Cardiac muscle cell (in vitro differentiated cells and primary cell): Measurements from ENCODE around the gene MACO1. TPM values are rescaled to one million over a fixed set of nuclear protein-coding genes. Genes with fewer than 3 reads are reported as not detected.

Experiments used
- DNase-seq, 2 donors: peaks; one replicate each; pipeline versions ENCODE4 v3.0.0 to v3.0.0-alpha.2; 2010 to 2017; ENCODE audit warnings: low read depth in 1 of 2, low spot score in 1 of 2
- H3K27ac ChIP-seq: fragments of 200-600 bp; sonication (generic); 2 replicates; pipeline ENCODE4 v1.5.1; 2016
- H3K27me3 ChIP-seq: fragments of 200-600 bp; sonication (generic); 2 replicates; pipeline ENCODE4 v1.6.0; 2016; ENCODE audit warnings: control low read depth
- H3K36me3 ChIP-seq: fragments of 200-600 bp; sonication (generic); 2 replicates; pipeline ENCODE4 v1.5.1; 2016; ENCODE audit warnings: control low read depth
- H3K4me1 ChIP-seq: fragments of 200-600 bp; sonication (generic); 2 replicates; pipeline ENCODE4 v1.8.1; 2017; ENCODE audit warnings: low read depth, mild to moderate bottlenecking, mixed run types
- H3K4me3 ChIP-seq: fragments of 200-600 bp; sonication (generic); 2 replicates; pipeline ENCODE4 v1.5.1; 2016; ENCODE audit warnings: mild to moderate bottlenecking
- H3K9me3 ChIP-seq: fragments of 200-600 bp; sonication (generic); 2 replicates; pipeline ENCODE4 v1.5.1; 2017; ENCODE audit warnings: low read depth, mild to moderate bottlenecking, control low read depth
- polyA plus RNA-seq: library from polyadenylated mRNA; unstranded; fragments of >200 nt; fragmentation: Nextera tagmentation; extraction: Ambion mirVana; gene quantifications from 2 replicates; pipeline ENCODE4 v1.2.1, GENCODE V29; 2016
- total RNA-seq: library from RNA; depleted of rRNA; stranded (reverse); fragments of >200 nt; gene quantifications from 2 replicates; pipeline ENCODE4 v1.2.3, GENCODE V29; 2016
- TF ChIP-seq, protein P1 (sequence below): IDR thresholded peaks from 2 replicates; pipeline ENCODE4 v1.5.1; 2012; ENCODE audit warnings: low read depth, mild to moderate bottlenecking, low read length

Gene MACO1
- total and polyA plus RNA-seq, 2 experiments from 2014 or later = 10.6 to 13.8 TPM

DNA sequence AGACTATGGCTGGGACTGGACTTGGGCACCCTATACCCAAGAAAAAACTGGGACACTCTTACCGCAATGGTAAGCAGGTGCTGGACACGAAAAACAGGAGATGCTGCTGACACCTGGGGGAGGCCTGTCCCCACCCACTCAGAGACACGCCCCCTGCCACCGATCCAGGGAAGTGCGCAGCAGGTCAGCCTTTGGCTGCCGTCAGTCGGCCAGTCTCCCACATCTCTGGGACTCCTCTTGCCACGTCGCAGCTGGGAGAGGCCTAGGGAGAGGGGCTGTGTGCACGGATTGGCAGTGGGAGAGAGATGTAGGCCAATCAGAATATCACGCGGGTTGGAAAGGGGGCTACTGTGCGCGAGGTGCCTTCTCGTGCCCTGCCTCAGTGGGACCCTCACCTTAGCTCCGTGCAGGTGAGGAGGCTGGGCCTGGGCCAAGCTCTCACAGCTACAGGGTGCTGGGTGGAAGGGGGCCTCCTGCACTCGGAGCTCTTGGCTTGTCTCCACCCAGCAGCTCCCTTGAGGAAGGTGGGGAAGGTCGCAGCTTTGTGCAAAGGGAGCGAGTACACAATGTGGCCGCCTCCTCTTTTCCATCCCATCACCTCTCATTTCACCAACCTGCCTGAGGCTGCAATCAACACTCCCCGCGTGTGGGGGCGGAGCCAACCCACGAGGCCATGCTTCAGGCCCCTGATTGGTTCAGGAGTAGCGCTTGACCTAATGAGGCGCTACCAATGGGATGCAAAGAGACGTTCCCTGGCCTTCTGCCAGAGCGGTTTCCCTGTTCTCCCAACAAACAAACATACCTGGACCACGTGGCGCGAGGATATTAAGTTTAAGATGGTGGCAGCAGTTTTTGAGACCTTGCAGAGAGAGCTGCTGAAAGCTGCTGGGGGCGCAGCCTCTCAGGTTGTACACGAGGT is 87.0 kb downstream of the MACO1 start:
- Histone ChIP-seq H3K9me3 (no peaks in the 10 kb centered on the region), H3K36me3 (no peaks in the 10 kb centered on the region), H3K27me3 (no peaks in the 10 kb centered on the region), H3K4me1 (no peaks in the 10 kb centered on the region), H3K4me3 (no peak overlapping the region), H3K27ac (no peak overlapping the region)
- no peak for DNase-seq
- TF ChIP-seq, protein P1, sequence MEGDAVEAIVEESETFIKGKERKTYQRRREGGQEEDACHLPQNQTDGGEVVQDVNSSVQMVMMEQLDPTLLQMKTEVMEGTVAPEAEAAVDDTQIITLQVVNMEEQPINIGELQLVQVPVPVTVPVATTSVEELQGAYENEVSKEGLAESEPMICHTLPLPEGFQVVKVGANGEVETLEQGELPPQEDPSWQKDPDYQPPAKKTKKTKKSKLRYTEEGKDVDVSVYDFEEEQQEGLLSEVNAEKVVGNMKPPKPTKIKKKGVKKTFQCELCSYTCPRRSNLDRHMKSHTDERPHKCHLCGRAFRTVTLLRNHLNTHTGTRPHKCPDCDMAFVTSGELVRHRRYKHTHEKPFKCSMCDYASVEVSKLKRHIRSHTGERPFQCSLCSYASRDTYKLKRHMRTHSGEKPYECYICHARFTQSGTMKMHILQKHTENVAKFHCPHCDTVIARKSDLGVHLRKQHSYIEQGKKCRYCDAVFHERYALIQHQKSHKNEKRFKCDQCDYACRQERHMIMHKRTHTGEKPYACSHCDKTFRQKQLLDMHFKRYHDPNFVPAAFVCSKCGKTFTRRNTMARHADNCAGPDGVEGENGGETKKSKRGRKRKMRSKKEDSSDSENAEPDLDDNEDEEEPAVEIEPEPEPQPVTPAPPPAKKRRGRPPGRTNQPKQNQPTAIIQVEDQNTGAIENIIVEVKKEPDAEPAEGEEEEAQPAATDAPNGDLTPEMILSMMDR = no peak

DNA sequence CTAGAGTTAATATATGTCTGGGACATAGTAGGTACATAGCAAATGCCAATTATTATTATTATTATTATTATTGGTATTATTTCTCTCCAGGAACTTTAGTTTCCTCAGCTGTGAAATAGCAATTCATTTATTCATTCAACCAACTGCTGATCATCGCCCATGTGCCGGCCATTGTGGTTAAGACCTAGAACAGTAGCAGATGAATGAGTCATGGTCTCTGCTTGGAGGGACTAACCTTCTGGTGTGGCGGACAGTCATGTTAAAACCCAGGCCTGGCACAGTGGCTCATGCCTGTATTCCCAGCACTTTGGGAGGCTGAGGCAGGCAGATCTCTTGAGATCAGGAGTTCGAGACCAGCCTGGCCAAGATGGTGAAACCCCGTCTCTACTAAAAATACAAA is 88.9 kb downstream of the MACO1 start:
- Histone ChIP-seq H3K9me3 (no peaks in the 10 kb centered on the region), H3K27me3 (no peaks in the 10 kb centered on the region), H3K36me3 (no peaks in the 10 kb centered on the region), H3K4me1 (no peaks in the 10 kb centered on the region), H3K4me3 (no peak overlapping the region), H3K27ac (no peak overlapping the region)
- TF ChIP-seq, protein P1 = no peak
- peak in 1 of 2 donors; percentile 51 for DNase-seq

DNA sequence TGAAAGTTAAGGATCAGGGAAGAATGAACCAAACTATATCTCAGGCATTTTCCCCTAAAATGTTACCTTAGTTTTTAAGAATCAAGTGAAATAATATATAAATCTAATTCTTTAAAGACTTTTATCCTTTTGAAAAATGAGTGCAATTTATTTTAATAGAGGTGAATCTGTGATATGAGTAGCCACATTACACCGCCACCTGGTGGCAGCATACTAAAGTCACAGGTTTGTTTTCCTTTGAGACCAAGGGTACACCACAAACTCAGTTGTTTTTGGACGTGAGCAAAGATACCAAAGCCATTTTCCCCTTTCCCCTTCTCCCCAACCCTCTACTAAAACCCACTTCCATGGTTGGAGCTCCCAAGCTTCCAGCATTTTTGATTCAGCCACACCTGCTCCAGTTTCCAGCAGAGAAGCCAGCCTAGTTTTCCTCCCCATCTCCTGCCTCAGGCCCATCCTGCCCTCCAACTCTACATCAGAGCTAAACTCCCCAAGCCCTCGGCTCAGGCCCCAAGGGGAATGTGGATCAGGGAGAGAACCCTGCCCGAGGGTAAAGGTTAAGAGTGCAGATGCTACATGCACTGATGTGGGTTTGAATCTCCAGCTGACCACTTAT is 89.9 kb downstream of the MACO1 start:
- H3K4me3 ChIP-seq = no peak overlapping the region
- no peaks in the 10 kb centered on the region for H3K9me3 ChIP-seq
- no peaks in the 10 kb centered on the region for H3K36me3 ChIP-seq
- DNase-seq = peak; percentile 71 to 77
- H3K27me3 ChIP-seq = no peaks in the 10 kb centered on the region
- TF ChIP-seq, protein P1 = peak; percentile 75
- no peak overlapping the region for H3K27ac ChIP-seq
- no peaks in the 10 kb centered on the region for H3K4me1 ChIP-seq

DNA sequence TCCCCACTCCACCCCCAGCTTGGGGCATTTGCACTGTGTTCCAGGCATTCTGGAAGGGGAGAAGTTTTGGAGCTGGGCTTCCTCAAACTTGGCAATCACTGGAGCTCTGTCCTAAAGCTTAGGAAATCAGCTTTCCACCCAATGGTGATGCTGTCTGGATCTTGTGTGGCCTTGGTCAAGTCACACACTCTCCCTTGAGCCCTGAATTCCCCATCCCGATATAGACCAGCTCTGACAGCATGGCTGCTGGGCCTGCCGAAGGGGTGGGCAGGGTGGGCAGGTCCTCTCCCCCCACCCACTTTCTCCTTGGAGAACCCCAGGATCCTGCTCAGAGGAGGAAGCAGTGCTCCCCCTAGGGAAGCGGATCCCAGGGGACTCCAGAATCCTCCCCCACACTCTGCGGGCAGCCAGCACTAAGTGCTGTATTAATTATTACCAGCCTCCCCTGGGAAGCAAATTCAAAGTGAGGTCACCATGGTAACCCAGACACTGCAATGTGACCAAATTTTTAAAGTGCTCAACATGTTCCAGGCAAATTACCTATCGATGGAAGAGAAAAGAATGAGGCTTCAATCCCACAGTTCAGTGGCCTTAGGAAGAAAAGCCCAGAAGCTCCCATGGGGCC is 91.4 kb downstream of the MACO1 start:
- H3K27ac ChIP-seq = no peak overlapping the region
- H3K4me1 ChIP-seq = no peaks in the 10 kb centered on the region
- no peaks in the 10 kb centered on the region for H3K9me3 ChIP-seq
- TF ChIP-seq, protein P1 = no peak
- H3K27me3 ChIP-seq = no peaks in the 10 kb centered on the region
- H3K4me3 ChIP-seq = no peak overlapping the region
- no peak for DNase-seq
- no peaks in the 10 kb centered on the region for H3K36me3 ChIP-seq

DNA sequence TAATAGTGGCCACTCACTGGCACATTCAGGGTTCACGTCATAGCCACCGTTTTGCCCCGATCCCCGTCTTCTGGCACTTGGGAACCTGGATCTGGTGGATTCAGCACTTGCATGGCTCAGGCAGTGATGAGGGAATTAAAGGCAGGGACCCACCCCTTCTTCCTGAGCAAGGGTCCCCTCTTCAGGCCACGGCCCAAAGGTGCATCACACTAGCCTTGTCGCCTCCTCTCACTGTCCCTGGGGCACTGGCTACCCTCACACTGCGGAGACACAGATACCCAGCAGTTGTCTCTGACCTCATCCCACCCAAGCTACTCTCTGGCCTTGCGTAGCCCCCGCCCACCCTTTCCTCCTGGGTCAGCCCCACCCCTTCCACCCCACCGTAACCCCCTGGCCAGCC is 92.8 kb downstream of the MACO1 start:
- Histone ChIP-seq H3K27me3 (no peaks in the 10 kb centered on the region), H3K36me3 (no peaks in the 10 kb centered on the region), H3K4me3 (no peak overlapping the region), H3K9me3 (no peaks in the 10 kb centered on the region), H3K4me1 (no peaks in the 10 kb centered on the region), H3K27ac (no peak overlapping the region)
- peak in 1 of 2 donors; percentile 84 for DNase-seq
- TF ChIP-seq, protein P1 = no peak
